Measurements from ENCODE around the gene RTKN.

RTKN gene

GRCh38 chr2:74375838-74376237 lies 65.9 kb downstream of the RTKN start:
- no peak for DNase-seq
